ENCODE data around the gene CDH4.

- TF ChIP-seq ZNF501 (tag by site-specific recombination; IDR thresholded peaks at IDR 0.05) (no peak), MYNN (tag by site-specific recombination; IDR thresholded peaks at IDR 0.05; ENCODE audit: borderline replicate concordance) (no peak), CTCF (tag by site-specific recombination; IDR thresholded peaks at IDR 0.05) (no peak), ATF2 (tag by site-specific recombination; IDR thresholded peaks at IDR 0.05; ENCODE audit: low read depth) (no peak), ZNF280D (tag by site-specific recombination; IDR thresholded peaks at IDR 0.05) (no peak)
Observed at GRCh38 chr20:61312925-61313324, 60.9 kb downstream of the CDH4 start.
